Uterus (tissue), 4 donors: ENCODE results near the gene PCSK2. TPM values are rescaled to one million over a fixed set of nuclear protein-coding genes. Genes with fewer than 3 reads are reported as not detected.

Source experiments
- DNase-seq, 2 donors: peaks; one replicate each; pipeline ENCODE4 v3.0.0-alpha.2; 2019 to 2020
- H3K27ac ChIP-seq, 2 donors: fragments of 200-600 bp; sonication (generic); 1 replicate in 1 of 2; 2 replicates in 1 of 2; pipeline ENCODE4 v1.5.1; 2016 to 2018
- H3K27me3 ChIP-seq, 2 donors: fragments of 200-600 bp; sonication (generic); one replicate each; pipeline ENCODE4 v1.5.1; 2018 to 2019; ENCODE audit warnings: control low read depth in 1 of 2
- H3K36me3 ChIP-seq, 2 donors: fragments of 200-600 bp; sonication (generic); one replicate each; pipeline ENCODE4 v1.5.1; 2019; ENCODE audit warnings: control low read depth in 1 of 2
- H3K4me1 ChIP-seq, 2 donors: fragments of 200-600 bp; sonication (generic); one replicate each; pipeline ENCODE4 v1.5.1; 2018 to 2019; ENCODE audit warnings: control low read depth in 1 of 2
- H3K4me3 ChIP-seq, 2 donors: fragments of 200-600 bp; sonication (generic); 1 replicate in 1 of 2; 2 replicates in 1 of 2; pipeline ENCODE4 v1.5.1; 2018 to 2019; ENCODE audit warnings: mild to moderate bottlenecking in 1 of 2
- H3K9me3 ChIP-seq, 2 donors: fragments of 200-600 bp; sonication (generic); one replicate each; pipeline ENCODE4 v1.5.1; 2019; ENCODE audit warnings: control low read depth in 1 of 2
- POLR2A ChIP-seq, 2 donors: fragments of 450-650 bp; IDR thresholded peaks; one replicate each; pipeline ENCODE4 v1.6.1; 2016; ENCODE audit warnings: antibody characterized with exemption in 2 of 2, mild to moderate bottlenecking in 1 of 2, moderate library complexity in 1 of 2
- intact Hi-C: fragments of 100-400 bp; cut with DNase I; formaldehyde crosslinking; loops from one replicate; pipeline ENCODE4 v1.15.1; 2023; ENCODE audit warnings: low total_unique reads
- total RNA-seq, 4 donors: library from RNA; depleted of rRNA in 3 of 4; stranded (reverse); fragments of >200 nt in 3 of 4; gene quantifications; one replicate each; pipeline versions ENCODE4 v1.1.0 to v1.2.4, GENCODE V29; 2014 to 2023
- TF ChIP-seq, protein P1 (sequence below), 4 experiments: fragments of 200-600 bp in 2 of 4; fragments of 450-650 bp in 2 of 4; sonication (generic) in 2 of 4; IDR thresholded peaks; one replicate each; pipeline ENCODE4 v1.5.1; 2016 to 2019; ENCODE audit warnings: antibody characterized with exemption in 4 of 4, mild to moderate bottlenecking in 2 of 4, moderate library complexity in 1 of 4
- donor health status: DM: yes; HTN: yes; CAD: no.

Gene PCSK2
- total RNA-seq, 4 donors from 2014 or later, result 0.37 to 1.6 TPM; not detected in 2

DNA sequence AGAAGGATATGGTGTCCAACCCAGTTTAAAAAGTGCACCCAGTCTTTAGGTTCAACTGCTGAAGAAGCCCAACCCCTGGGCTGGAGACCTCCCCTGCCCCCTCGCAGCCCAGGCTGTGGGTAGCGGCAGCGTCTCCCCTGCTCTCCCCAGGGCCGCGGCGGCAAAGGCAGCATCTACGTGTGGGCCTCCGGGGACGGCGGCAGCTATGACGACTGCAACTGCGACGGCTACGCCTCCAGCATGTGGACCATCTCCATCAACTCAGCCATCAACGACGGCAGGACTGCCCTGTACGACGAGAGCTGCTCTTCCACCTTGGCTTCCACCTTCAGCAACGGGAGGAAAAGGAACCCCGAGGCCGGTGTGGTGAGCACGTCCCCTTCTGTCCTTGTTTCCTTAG lies 226.8 kb downstream of the PCSK2 start:
- TF ChIP-seq, protein P1, sequence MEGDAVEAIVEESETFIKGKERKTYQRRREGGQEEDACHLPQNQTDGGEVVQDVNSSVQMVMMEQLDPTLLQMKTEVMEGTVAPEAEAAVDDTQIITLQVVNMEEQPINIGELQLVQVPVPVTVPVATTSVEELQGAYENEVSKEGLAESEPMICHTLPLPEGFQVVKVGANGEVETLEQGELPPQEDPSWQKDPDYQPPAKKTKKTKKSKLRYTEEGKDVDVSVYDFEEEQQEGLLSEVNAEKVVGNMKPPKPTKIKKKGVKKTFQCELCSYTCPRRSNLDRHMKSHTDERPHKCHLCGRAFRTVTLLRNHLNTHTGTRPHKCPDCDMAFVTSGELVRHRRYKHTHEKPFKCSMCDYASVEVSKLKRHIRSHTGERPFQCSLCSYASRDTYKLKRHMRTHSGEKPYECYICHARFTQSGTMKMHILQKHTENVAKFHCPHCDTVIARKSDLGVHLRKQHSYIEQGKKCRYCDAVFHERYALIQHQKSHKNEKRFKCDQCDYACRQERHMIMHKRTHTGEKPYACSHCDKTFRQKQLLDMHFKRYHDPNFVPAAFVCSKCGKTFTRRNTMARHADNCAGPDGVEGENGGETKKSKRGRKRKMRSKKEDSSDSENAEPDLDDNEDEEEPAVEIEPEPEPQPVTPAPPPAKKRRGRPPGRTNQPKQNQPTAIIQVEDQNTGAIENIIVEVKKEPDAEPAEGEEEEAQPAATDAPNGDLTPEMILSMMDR (IDR thresholded peaks at IDR 0.05), result no peak
- DNase-seq, result no peak
- H3K27me3 ChIP-seq, result peaks cover 0 to 3% of the 10 kb centered on the region in 2 donors
- no peaks in the 10 kb centered on the region for H3K9me3 ChIP-seq
- no peak overlapping the region for H3K4me3 ChIP-seq
- H3K36me3 ChIP-seq, result no peaks in the 10 kb centered on the region
- H3K4me1 ChIP-seq, result no peaks in the 10 kb centered on the region
- intact Hi-C loops, result no loop called here
- H3K27ac ChIP-seq, result no peak overlapping the region

DNA sequence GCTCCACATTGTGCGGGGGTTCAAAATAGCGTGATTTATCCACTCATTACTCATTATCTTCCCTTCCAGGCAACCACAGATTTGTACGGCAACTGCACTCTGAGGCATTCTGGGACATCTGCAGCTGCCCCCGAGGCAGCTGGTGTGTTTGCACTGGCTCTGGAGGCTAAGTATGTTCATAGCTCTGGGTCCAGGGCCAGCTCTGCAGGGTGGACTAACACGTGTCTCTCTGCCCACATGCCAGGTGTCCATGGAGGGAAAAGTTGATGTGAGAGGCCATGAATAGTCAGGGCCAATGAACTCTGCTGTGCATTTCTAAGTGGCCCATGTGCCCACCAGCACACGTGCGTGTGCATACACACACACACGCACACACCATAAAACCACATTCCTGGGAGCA lies 229.4 kb downstream of the PCSK2 start:
- no peaks in the 10 kb centered on the region for H3K9me3 ChIP-seq
- TF ChIP-seq, protein P1 (IDR thresholded peaks at IDR 0.05), result no peak
- no peak for TF ChIP-seq POLR2A (IDR thresholded peaks at IDR 0.05)
- DNase-seq, result no peak
- H3K27me3 ChIP-seq, result peaks cover 0 to 3% of the 10 kb centered on the region in 2 donors
- intact Hi-C loops, result no loop called here
- H3K4me1 ChIP-seq, result no peaks in the 10 kb centered on the region
- H3K27ac ChIP-seq, result no peak overlapping the region
- no peaks in the 10 kb centered on the region for H3K36me3 ChIP-seq
- no peak overlapping the region for H3K4me3 ChIP-seq

DNA sequence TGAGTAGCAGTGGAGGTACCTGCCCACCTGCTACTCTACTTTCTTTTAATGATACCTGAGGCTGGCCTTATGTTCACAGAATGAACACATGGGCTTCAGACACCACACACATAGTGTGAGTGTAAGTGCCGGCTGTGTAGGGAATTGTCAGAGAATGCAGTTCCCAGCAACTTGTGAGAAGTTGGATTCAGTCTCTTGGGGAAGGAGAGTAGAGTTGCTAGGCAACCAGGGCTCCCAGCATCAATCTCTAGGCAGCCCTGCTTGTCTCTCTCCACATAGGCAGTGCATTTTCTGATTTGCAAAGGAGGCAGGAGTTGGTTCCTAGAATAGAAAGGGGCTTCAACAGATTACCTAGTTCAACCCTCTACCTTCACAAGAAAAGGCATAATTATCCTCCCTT lies 230.2 kb downstream of the PCSK2 start:
- TF ChIP-seq POLR2A (IDR thresholded peaks at IDR 0.05), result no peak
- TF ChIP-seq, protein P1 (IDR thresholded peaks at IDR 0.05), result no peak
- intact Hi-C loops, result no loop called here
- DNase-seq, result no peak
- Histone ChIP-seq H3K4me3 (no peak overlapping the region), H3K27ac (no peak overlapping the region), H3K9me3 (no peaks in the 10 kb centered on the region), H3K36me3 (no peaks in the 10 kb centered on the region), H3K4me1 (no peaks in the 10 kb centered on the region), H3K27me3 (peaks cover 0 to 3% of the 10 kb centered on the region in 2 donors)

DNA sequence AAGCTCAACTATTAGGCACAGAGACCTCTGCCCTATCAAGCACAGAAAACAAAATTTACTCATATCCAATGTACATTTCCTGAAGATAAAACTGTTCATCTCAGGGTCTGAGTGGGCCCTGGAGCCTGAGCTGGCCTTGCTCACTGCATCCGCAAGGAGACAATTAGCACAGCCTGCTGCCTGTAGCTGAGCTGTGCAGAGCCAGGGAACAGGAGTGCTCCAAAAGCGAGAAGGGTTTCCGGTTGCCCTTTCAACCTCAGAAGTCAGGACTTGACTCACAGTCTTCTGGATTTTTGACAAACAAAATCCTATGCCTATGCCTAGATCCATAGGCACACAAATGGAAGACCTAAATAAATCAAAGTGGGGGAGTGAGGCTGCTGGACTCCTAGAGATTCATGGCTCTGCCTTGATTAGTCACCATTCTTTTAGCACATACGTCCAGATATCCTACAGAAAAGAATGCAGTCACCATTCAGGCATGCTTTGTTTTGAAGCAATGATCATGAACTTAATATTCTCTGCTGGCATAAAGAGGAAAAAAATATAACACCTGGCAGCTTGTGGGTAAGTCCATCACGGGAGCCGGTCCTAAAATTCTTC lies 230.8 kb downstream of the PCSK2 start:
- Histone ChIP-seq H3K36me3 (no peaks in the 10 kb centered on the region), H3K9me3 (no peaks in the 10 kb centered on the region), H3K27me3 (peaks cover 0 to 3% of the 10 kb centered on the region in 2 donors), H3K27ac (no peak overlapping the region), H3K4me1 (no peaks in the 10 kb centered on the region), H3K4me3 (no peak overlapping the region)
- TF ChIP-seq, protein P1 (IDR thresholded peaks at IDR 0.05), result no peak
- no peak for DNase-seq
- intact Hi-C loops, result no loop called here

DNA sequence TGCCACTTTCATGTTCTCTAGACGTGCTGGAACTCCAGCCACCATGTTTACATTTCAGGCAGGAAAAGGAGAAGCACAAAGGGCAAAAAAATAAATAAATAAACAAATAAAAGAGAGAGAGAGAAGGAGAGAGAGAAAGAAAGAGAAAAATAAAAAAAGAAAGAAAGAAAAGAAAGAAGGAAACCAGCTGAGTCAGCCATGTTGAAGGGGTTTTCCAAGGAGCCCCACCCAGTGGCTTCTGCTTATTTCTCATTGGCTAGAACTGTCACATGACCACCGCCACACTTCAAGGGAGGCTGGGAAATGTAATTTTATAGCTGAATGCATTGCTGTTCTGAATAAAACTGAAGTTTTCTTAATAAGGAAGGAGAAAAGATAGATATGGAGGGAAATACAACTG lies 233.3 kb downstream of the PCSK2 start:
- Histone ChIP-seq H3K4me3 (no peak overlapping the region), H3K4me1 (no peaks in the 10 kb centered on the region), H3K27me3 (no peaks in the 10 kb centered on the region), H3K9me3 (no peaks in the 10 kb centered on the region), H3K27ac (no peak overlapping the region), H3K36me3 (no peaks in the 10 kb centered on the region)
- DNase-seq, result no peak
- intact Hi-C loops, result no loop called here
- TF ChIP-seq, protein P1 (IDR thresholded peaks at IDR 0.05), result no peak
- no peak for TF ChIP-seq POLR2A (IDR thresholded peaks at IDR 0.05)
